HL-60 (cell line): Measurements from ENCODE around the gene DERL3.

Source experiments
- CTCF ChIP-seq: IDR thresholded peaks from one replicate; pipeline ENCODE4 v1.5.1; 2011; ENCODE audit warnings: low read length, control low read depth, inconsistent platforms; ENCODE audit not compliant: insufficient read depth
- GABPA ChIP-seq: IDR thresholded peaks from 2 replicates; pipeline ENCODE4 v1.6.1; 2012; ENCODE audit warnings: low read depth
- POLR2AphosphoS5 ChIP-seq: IDR thresholded peaks from 2 replicates; pipeline ENCODE4 v1.6.1; 2012; ENCODE audit warnings: low read depth
- REST ChIP-seq: IDR thresholded peaks from 2 replicates; pipeline ENCODE4 v1.6.1; 2012; ENCODE audit warnings: low read depth; ENCODE audit not compliant: insufficient replicate concordance
- SPI1 ChIP-seq: IDR thresholded peaks from 2 replicates; pipeline ENCODE4 v1.6.1; 2012; ENCODE audit warnings: low read depth, mild to moderate bottlenecking, borderline replicate concordance

- TF ChIP-seq POLR2AphosphoS5 (no peak), REST (no peak), CTCF (no peak), GABPA (no peak), SPI1 (no peak)
Observed at GRCh38 chr22:23791738-23792645, 46.8 kb downstream of the DERL3 start.
